Activated CD4-positive, alpha-beta T cell treated with anti-CD3 and anti-CD28 coated beads, Interleukin-2, amount 50 U/mL, for 48 hours (primary cell): ENCODE measurements around the gene COG7.
"Not testable (repeated sequence)": the region's sequence is repeated elsewhere in the genome, so short reads cannot be mapped to it uniquely, and the experiment has no call there.

Experiments
- DNase-seq, 2 experiments: peaks; one replicate each; pipeline ENCODE4 v3.0.0-alpha.2; 2020

COG7 gene

GRCh38 chr16:23452572-23453337 lies at the start of gene COG7:
COG7 (minus strand) TSS chr16:23453189; CDS start chr16:23452994, 195 bp downstream.
- peak; percentile 87 to 91 for DNase-seq

GRCh38 chr16:23502466-23502865 lies 49.5 kb upstream of the COG7 start:
- no peak for DNase-seq

- no peak for DNase-seq
Measured at GRCh38 chr16:23501291-23501690, 48.3 kb upstream of the COG7 start.

GRCh38 chr16:23500862-23501225 lies 47.9 kb upstream of the COG7 start:
- DNase-seq: no peak

GRCh38 chr16:23500212-23500861 lies 47.3 kb upstream of the COG7 start:
- no peak for DNase-seq

GRCh38 chr16:23499801-23500200 lies 46.8 kb upstream of the COG7 start:
- DNase-seq: no peak

GRCh38 chr16:23498863-23499262 lies 45.9 kb upstream of the COG7 start:
- no peak for DNase-seq

GRCh38 chr16:23497543-23497868 lies 44.5 kb upstream of the COG7 start:
- DNase-seq: no peak

GRCh38 chr16:23496821-23497542 lies 44.0 kb upstream of the COG7 start:
- no peak for DNase-seq

- no peak for DNase-seq
Measured at GRCh38 chr16:23495671-23496070, 42.7 kb upstream of the COG7 start.

GRCh38 chr16:23494188-23494587 lies 41.2 kb upstream of the COG7 start:
- DNase-seq: no peak

- no peak for DNase-seq
Measured at GRCh38 chr16:23491490-23492391, 38.8 kb upstream of the COG7 start.

GRCh38 chr16:23486480-23486879 lies 33.5 kb upstream of the COG7 start:
- DNase-seq: no peak

GRCh38 chr16:23485841-23486240 lies 32.9 kb upstream of the COG7 start:
- DNase-seq: no peak

- DNase-seq: no peak
Measured at GRCh38 chr16:23485257-23485614, 32.2 kb upstream of the COG7 start.

GRCh38 chr16:23484510-23485256 lies 31.7 kb upstream of the COG7 start:
- no peak for DNase-seq

GRCh38 chr16:23483492-23483891 lies 30.5 kb upstream of the COG7 start:
- not testable (repeated sequence) for DNase-seq

- no peak for DNase-seq
Measured at GRCh38 chr16:23482778-23483177, 29.8 kb upstream of the COG7 start.

- DNase-seq: no peak
Measured at GRCh38 chr16:23480257-23480656, 27.3 kb upstream of the COG7 start.

GRCh38 chr16:23479138-23479537 lies 26.1 kb upstream of the COG7 start:
- DNase-seq: no peak

- no peak for DNase-seq
Measured at GRCh38 chr16:23478566-23478965, 25.6 kb upstream of the COG7 start.

- no peak for DNase-seq
Measured at GRCh38 chr16:23476289-23476688, 23.3 kb upstream of the COG7 start.
